Astrocyte of the cerebellum (primary cell): Measurements from ENCODE around the gene ZKSCAN4.

Source experiments
- DNase-seq: peaks from one replicate; pipeline ENCODE4 v3.0.0-alpha.2; 2011; ENCODE audit warnings: low read depth
- H3K4me3 ChIP-seq: 2 replicates; pipeline ENCODE4 v1.5.1; 2011; ENCODE audit warnings: mild to moderate bottlenecking, low read depth, low read length, moderate library complexity
- in situ Hi-C: cut with HindIII; loops from 2 replicates; pipeline ENCODE4 v1.10.0; 2017; ENCODE audit warnings: low sequenced_read_pairs
- TF ChIP-seq, protein P1 (sequence below): IDR thresholded peaks from 2 replicates; pipeline ENCODE4 v1.5.1; 2012; ENCODE audit warnings: low read length, low read depth, moderate library complexity, mild to moderate bottlenecking; ENCODE audit errors: missing control alignments

ZKSCAN4 gene

DNA sequence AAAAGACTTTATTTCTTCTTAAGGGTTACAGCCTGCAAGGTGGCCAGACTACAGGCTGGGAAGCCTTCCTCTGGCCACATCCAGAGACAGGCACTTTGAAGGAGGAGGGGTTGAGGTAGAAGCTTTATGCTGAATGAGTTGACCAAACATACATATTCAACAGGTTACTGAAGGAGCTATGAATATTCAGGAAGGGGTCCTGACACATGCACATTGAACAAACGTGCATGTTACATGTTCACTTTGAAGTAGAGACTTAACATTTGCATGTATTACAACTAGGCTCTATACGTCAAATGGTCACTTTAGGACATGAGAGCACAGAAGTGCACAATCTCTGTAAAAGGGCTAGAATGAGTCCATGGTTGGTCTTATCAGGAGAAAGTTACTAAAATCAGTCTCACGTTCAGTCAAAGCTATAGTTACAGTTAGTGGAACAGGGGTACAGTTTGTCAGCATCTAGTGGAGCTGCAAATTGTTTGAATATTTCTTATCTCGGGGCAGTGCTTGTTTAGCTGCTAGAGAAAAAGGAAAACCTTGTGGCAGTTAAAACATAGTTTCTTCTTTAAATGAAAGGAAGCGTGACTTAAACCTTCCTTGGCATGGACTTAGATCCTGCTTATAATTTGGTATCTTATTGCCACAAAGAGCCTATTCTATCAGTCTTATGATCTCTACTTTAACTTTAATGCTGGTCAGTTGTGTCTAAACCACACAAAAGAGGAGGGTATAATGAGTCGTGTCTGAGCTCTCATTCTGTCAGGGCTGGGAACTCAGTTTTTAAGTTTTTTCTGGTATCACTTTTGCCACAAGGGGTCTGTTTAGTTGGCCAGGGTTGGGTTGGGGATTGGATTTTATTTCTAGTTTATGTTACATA, 31.6 kb downstream of the ZKSCAN4 start:
- in situ Hi-C loops = loop anchor here (5.0 kb wide), 1 partner anchor 78 kb away; the partner anchor contains the start of gene ZKSCAN8
- TF ChIP-seq, protein P1, sequence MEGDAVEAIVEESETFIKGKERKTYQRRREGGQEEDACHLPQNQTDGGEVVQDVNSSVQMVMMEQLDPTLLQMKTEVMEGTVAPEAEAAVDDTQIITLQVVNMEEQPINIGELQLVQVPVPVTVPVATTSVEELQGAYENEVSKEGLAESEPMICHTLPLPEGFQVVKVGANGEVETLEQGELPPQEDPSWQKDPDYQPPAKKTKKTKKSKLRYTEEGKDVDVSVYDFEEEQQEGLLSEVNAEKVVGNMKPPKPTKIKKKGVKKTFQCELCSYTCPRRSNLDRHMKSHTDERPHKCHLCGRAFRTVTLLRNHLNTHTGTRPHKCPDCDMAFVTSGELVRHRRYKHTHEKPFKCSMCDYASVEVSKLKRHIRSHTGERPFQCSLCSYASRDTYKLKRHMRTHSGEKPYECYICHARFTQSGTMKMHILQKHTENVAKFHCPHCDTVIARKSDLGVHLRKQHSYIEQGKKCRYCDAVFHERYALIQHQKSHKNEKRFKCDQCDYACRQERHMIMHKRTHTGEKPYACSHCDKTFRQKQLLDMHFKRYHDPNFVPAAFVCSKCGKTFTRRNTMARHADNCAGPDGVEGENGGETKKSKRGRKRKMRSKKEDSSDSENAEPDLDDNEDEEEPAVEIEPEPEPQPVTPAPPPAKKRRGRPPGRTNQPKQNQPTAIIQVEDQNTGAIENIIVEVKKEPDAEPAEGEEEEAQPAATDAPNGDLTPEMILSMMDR = no peak
- no peak for DNase-seq
- H3K4me3 ChIP-seq = no peak overlapping the region

DNA sequence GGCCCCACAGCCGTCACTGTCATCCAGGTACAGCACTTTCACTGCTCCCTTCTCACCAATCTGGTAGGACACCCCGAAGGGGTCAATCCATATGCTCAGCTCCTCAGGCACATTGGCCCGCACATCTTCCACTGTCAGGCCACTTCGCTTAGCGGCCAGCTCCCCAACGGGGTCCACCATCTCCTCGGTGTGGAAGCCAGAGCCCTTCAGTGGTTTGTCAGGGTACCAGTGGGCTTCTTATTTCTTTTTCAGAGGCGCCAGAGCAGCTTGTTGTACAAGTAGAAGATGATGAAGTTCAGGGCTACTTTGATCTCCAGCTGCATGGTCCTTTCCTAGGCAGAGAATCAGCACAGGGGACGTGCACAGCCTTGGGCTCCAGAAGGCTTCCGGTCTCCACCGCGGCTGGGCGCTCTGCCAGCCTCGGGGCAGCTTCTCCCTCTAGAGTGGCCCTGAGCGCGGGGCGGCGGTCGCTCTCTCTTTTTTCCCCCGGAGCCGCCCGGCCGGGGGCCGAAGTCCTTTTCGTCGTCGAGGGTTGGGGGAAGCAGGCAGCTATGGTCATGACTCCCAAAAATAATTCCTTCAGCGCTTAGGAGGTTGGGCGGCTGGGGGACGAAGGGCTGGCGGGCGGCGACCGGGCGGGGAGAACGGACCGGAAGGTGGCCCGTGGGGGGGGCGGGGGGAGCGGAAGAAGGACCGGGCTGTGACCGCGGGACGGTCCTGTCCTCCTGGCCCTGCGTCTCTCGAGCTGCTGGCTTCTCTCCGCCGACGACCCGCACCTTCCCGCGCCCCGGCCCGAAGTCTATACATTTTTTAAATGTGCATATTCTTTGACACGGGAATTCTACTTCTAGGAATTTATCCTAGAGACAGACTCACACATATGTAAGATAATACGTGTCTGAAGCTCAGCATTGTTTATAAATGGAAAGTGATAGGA, 33.5 kb downstream of the ZKSCAN4 start:
- TF ChIP-seq, protein P1 = no peak
- in situ Hi-C loops = no loop called here
- peak overlapping the region; percentile 55 for H3K4me3 ChIP-seq
- peak; percentile 12 for DNase-seq

DNA sequence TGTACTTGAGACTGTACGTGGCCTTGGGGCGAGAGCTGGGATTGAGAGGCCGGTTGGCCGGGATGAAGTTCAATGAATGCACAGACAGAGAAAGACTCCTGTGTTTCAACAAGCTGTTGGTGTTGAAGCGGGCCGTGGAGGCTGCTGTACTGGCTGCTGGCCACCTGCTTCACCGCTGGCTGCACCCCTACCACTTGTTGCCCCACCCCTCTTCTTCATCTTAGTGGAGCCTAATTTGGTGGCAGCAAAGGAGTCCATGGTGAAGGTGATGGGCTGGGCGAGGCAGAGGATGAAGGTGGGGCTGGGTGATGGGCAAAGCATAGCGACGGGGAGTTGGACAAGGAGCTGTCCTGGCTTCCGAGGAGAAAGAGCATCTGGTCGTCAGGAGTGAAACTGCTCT, 34.2 kb downstream of the ZKSCAN4 start:
- TF ChIP-seq, protein P1 = no peak
- H3K4me3 ChIP-seq = no peak overlapping the region
- in situ Hi-C loops = no loop called here
- no peak for DNase-seq

DNA sequence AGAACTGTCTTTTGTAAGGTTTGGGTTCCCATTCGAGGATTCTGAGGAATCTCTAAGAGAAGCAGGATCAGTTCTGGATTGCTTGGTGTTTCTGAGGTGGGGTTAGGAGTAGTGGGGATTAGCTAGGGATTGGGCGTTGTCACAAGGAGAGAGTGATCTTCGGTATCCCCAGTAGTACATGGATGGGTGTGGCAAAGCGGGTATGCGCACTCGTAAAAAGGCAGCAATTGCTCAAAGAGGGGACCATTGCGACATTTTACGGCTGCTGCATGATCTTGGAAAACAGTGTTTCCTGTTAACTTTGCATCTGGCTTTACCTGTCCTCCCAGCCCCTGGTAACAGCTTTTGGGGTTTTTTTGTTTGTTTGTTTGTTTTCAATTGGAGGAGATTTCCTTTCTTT, 36.6 kb downstream of the ZKSCAN4 start:
- in situ Hi-C loops = no loop called here
- no peak for DNase-seq
- TF ChIP-seq, protein P1 = no peak
- no peak overlapping the region for H3K4me3 ChIP-seq

DNA sequence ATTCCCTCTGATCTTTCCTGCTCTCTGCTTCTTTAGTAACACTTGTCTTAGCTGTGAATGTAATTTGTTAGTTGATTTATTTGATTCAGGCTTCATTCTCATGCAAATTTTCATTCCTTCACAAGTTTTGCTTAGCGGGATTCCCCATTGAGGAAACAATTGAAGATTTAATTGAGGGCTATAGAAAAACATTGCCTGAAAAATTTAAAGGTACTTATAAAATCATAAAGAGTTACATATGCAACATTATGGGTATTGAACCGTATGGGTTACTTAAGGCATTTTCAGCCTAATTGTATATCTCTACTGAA, 38.9 kb downstream of the ZKSCAN4 start:
- TF ChIP-seq, protein P1 = no peak
- DNase-seq = no peak
- in situ Hi-C loops = no loop called here
- peak overlapping the region; percentile 39 for H3K4me3 ChIP-seq

DNA sequence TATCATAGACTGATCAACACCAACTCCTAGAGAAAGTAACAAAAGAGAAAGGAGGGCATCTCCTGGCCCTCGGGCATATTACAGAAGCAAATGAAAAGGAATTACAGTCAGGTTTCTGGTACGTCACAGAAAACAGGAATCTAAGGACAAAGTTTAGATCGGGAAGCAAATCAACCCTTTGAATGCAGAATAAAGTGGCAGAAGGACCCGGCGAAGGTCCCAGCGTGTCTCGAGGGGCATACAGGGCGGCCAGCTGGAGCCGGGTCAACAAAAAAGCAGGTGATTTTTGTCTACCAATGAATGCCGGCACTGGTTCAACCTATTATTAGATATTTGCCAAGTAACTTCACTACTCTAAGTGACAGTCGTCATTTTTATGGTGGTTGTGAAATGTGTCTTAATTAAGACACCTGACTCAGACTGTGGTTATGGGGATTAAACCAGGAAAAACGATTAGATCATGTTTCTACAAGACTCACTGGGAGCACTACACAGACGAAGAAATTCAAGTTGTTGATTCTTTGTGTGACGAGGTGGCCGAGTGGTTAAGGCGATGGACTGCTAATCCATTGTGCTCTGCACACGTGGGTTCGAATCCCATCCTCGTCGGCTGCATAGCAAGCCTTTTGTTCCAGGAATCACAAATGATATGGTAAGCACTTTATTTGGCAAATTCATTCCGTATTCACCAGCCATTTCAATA, 39.4 kb downstream of the ZKSCAN4 start:
- in situ Hi-C loops = no loop called here
- peak; percentile 41 for DNase-seq
- TF ChIP-seq, protein P1 = no peak
- H3K4me3 ChIP-seq = peak overlapping the region; percentile 39
